Stimulated activated naive CD4-positive, alpha-beta T cell treated with Interleukin-2 at 50 U/mL for 16 hours (primary cell): Measurements from ENCODE around the gene CACNA1G.
A peak's percentile ranks its signal among the peaks of the same experiment; 100 is the strongest.

Source experiments
- DNase-seq: peaks from one replicate; lab custom pipeline; 2025; lab: John Stamatoyannopoulos, UW

CACNA1G gene

DNA sequence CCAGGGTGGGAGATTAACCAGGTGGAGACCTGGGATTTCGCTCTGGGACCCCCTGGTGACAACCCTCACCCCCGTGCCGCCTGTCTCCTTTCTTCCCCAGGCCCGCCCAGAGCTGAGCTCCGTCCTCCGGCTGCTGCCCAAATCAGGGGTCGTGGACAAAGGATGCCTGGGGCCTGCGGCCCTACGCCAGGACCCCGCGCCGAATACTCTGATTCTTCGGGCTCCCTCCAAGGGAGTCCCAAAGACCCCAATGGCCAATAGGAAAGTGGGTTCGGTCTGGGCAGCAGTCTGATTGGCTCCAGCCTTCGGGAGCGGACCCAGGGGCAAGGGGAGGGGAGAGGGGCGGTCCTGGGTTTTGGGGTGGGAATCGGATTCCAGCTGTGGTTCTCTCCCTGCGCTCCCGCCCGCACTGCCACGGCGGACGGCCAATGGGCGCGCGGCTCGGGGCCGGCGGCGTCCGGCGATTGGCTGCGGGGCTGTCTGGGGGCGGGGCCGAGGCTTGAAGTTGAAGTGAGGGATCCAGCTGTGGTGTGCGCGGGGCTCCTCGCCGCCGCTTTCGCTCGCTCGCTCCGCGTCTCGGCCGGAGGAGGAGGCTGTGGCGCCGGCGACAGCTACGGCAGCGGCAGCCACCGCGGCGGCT lies at the start of gene CACNA1G:
CACNA1G (plus strand) TSS at position 531 of the 640 bp plus-strand sequence. CDS start 745 bp downstream, outside the sequence.
- DNase-seq: peak; percentile 85

DNA sequence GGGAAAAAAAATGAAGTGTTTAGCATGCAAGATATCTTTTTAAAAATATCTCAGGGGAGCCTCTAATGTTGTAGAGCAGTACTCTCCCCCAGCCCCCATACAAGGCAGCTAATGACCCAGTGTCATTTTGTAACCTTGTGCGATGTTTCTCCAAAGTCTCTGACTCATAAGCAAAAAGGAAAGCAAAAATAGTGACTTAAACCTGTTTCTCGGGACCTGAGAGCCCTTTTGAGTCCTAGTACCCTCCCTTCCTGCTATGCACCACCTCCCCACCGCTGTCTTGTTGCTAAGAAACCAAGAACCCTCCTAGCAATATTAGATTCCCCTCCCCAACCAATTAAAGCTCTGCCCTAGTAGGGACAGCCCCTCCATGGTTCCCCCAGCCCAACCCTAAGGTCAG lies 49.5 kb upstream of the CACNA1G start:
- peak; percentile 60 for DNase-seq

DNA sequence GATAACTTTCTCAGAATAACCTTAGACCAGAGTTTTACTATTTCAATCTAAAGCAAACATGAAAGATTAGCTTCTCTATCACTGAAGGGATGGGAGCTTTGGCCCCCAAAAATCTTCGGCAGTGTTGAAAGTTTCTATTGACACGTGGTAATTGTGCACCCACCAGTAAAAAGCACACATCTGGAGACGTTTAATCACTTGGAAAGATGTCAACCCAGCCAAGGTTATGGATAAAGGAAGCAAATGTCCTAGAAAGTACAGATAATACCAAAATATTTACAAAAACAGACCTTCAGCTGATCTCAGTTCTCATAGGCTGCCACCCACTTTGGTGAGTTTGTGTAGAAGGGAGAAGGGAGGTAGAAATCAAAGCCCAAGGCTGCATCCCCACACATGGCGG lies 47.0 kb upstream of the CACNA1G start:
- DNase-seq: no peak

DNA sequence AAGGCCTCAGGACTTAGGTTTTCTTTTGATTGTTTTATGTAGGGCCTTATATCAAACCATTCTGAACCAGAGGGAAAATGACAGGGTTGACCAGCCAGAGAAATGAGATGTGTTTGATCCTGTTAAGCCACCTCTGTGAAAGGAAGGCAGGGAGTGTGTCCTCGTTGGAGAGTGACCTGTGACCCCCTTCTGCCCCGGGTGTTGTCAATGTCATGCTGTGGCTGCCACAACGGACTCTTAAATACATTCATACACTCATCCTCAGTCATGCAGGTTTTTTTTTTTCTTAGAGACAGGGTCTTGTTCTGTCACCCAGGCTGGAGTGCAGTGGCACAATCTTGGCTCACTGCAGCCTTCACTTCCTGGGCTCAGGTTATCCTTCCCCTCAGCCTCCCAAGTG lies 46.1 kb upstream of the CACNA1G start:
- DNase-seq: no peak

GRCh38 chr17:50514936-50515702 lies 45.4 kb upstream of the CACNA1G start:
- DNase-seq: no peak

- no peak for DNase-seq
Observed at GRCh38 chr17:50517011-50517410, 43.5 kb upstream of the CACNA1G start.

- no peak for DNase-seq
Observed at GRCh38 chr17:50517504-50518383, 42.8 kb upstream of the CACNA1G start.

GRCh38 chr17:50518384-50519023 lies 42.0 kb upstream of the CACNA1G start:
- no peak for DNase-seq

DNA sequence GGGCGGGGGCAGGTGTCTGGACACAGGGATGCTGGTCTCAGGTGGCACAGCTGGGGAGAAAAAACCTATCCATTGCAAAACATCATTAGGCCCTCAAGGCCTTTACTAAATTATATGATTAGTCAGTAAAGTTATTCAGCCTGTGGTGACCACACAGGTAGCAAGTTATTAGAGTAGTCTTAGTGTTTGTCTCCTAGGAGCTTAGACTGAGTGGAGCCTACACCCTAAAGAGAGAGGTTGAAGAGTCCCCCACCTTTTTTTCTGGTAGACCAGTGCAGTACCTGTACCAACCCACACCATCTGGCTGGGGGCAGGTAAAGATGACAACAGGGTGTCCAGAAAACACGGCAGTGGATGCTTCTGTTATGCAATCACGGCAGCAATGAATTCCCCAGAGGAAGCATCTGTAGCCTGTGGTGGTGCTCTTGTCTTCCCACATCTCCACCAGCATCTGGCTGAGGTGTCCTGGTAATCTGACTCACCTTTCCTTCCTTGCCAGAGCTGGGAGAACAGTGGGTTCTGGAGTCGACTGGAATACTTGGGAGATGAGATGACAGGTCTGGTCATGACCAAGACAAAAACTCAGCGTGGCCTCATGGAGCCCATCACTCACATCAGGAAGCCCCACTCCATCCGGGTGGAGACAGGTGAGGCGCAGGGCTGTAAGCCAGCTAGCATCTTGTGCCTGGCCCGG lies 41.2 kb upstream of the CACNA1G start:
- DNase-seq: no peak

GRCh38 chr17:50520483-50520882 lies 40.0 kb upstream of the CACNA1G start:
- DNase-seq: no peak

- DNase-seq: no peak
Observed at GRCh38 chr17:50521514-50521913, 39.0 kb upstream of the CACNA1G start.

- no peak for DNase-seq
Observed at GRCh38 chr17:50522766-50523165, 37.7 kb upstream of the CACNA1G start.

DNA sequence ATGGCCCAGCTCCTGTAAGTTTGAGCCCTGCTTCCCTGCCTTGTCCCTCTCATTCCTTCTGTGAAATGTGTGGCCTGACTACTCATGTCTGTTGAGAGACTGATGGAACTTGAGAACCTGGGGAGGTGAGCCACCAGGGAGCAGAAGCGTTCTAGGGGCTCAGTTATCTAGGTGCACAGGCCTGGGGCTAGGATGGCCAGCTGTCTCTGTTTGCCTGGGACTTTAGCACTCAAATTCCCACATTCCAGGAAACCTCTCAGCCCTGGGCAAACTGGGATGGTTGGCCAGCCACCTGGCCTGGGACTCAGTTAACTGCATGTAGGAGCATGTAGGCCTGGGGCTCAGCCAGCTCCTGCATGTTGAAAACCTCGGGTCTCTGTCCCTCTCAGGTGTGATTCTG lies 37.3 kb upstream of the CACNA1G start:
- DNase-seq: no peak

- no peak for DNase-seq
Observed at GRCh38 chr17:50524838-50525237, 35.7 kb upstream of the CACNA1G start.

GRCh38 chr17:50527155-50527762 lies 33.3 kb upstream of the CACNA1G start:
- DNase-seq: no peak

DNA sequence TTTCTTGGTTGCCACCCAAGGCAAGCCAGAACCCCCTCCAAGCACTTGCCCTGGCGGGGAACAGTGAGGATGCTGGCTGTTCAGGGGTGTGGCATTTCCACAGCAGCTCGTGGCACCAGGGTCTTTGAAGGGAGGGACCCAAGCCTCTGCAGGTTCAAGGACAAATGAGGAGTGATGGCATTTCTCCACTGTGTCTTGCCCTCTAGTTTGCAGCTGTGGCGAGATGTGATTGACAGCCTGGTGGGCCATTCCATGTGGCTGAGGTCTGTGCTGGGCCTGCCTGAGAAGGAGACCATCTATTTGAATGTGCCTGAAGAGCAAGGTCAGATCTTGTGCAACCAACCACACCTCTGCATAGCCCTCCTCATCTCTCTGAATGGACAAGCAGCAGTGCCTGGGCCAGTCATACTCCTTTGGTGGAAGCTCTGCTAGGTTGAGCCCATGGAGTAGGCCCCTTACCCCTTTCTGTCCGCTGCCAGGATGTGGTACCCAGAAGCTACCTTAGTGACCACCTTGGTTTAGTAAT lies 32.5 kb upstream of the CACNA1G start:
- DNase-seq: no peak

DNA sequence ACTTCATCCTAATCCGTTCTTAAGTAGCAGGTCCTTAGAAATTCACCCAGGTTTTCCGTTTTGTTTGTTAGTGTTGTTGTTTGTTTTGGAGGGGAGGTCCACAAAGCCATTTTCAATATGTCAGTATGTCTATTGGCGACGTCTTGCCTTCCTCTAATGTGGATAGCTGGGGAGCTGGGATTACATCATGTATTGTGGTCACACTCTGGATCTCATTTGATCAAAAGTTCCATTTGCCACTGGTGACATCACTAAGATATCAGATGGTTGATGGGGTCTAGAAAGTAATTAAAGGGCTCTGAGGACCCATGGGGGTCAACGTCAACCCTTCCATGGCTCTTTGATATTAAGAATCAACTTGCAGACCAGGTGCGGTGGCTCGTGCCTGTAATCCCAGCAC lies 30.7 kb upstream of the CACNA1G start:
- DNase-seq: no peak

GRCh38 chr17:50531428-50532025 lies 29.0 kb upstream of the CACNA1G start:
- no peak for DNase-seq

DNA sequence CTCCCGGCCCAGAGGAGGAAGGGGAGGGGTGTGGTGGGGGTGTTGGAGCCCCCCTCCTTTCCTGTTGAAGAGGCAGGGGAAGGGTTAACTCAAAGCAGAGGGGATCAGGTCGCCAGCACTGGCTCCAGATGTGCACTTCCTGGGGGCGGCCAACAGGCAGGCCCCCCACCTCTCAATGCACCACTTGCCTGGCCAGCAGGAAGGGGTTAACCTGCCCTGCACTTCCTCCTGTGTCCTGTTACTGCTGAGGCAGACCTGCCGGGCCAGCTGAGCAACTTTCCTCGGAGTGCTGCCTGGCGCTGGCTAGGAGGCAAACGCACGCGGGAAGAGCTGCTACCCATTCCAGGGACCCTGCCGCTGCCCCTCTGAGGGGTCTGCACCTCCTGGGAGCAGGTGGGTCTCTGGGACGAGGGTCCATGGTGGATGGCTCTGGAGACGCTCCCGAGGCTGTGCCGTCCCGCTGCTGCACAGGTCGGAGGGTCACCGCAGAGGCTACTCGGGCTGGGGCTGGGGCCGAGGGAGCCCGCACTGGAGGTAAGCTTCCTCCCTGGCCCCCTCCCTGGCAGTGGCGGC lies 28.0 kb upstream of the CACNA1G start, which contains the start of gene EPN3:
EPN3 (plus strand) TSS at position 284 of the 573 bp plus-strand sequence. CDS start 3,822 bp downstream, outside the sequence.
- DNase-seq: no peak

DNA sequence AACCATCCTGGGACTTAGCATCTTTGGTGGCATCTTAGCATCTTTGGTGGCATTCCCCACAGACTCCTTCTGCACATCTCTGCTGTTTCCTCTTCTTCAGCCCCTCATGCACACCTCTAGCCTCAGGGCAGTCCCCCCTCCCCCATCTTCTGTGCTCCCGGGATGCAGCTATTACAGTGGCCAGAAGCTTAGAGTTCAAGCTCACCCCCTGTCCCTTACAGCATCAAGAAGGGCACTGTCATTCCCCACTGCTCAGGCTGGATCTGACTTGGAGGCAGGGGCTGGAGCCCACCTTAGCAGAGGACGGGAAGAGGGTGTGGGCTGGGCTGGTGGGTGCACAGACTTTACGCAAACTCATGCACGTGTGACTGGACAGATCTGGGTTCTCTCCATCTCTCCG lies 27.3 kb upstream of the CACNA1G start:
- DNase-seq: no peak
